NCI-H2081 treated with DMSO at 0.1 percent for 48 hours (cell line): ENCODE data around the gene BNIP5.

Experiments
- DNase-seq: peaks from one replicate; lab custom pipeline; 2025; lab: John Stamatoyannopoulos, UW

Gene BNIP5, protein sequence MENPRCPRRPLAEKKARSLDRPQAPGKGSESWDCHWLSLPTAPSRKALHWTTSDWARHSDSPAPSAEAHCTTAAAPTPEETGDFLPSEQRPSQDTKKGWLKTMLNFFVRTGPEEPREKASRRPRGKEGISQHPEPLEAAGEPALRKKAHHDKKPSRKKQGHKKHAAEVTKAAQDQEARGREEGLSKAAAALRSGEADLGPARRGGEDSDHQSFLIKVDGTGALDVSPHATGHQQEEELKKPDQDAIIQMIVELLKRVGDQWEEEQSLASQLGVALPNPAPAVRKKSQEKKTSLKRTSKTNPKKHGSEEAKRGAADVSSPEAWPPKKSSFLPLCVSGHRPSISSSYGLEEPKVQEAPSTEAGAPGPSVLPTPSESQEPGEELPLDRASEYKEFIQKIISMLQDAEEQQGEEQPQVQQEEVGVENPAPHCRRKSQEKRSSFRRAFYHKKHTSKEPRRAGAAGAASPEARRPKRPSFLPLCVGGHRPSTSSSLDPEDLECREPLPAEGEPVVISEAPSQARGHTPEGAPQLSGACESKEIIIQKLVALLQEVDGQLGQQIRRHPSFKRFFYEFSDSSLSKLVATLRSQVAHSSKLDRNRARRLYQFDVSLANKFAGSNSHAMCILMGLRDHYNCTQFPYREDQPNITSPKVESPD

GRCh38 chr6:36336779-36337241 is at the start of gene BNIP5:
Gene BNIP5 (minus strand): TSS chr6:36336888. CDS start chr6:36330690, 6,198 bp downstream.
- no peak for DNase-seq

DNA sequence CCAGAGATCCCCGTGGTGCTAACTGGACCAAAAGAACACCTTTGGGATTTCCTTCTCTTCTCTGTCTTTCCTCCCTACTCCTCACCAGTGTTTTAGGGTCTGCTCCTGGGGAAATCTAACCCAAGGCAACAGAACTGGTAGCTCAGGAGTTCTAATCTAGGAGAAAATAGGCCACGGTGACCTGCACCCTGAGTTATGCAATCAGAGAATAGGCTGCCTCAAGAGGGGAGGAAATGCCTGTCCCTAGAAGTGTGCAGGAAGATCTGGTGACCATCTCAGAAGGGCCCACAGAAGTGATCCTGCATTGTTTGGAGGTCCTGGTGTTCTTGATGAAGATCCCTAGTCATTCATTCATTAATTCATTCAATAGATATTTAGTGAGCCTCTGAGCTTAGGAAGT is 47.4 kb upstream of the BNIP5 start:
- DNase-seq, result no peak

GRCh38 chr6:36383606-36384005 is 46.9 kb upstream of the BNIP5 start:
- DNase-seq, result no peak

DNA sequence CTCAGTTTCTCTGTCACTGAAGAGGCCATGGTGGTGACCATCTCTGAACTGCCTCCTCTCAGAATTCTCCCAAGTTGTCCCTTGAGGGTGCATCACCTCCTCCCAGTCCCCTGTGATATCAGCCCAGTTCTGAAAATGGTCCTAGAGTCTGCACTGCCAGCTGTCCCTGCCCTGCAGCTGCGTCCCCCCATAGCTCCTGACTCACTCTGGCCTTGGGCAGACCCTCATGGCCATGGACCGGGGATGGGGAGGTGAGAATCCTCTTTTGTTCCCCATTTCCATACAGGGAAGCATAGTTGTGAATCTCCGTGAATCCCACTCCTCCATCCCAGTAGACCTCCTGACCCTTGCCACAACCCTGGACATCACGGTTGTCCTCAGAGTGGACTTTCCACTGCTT is 46.3 kb upstream of the BNIP5 start:
- no peak for DNase-seq

DNA sequence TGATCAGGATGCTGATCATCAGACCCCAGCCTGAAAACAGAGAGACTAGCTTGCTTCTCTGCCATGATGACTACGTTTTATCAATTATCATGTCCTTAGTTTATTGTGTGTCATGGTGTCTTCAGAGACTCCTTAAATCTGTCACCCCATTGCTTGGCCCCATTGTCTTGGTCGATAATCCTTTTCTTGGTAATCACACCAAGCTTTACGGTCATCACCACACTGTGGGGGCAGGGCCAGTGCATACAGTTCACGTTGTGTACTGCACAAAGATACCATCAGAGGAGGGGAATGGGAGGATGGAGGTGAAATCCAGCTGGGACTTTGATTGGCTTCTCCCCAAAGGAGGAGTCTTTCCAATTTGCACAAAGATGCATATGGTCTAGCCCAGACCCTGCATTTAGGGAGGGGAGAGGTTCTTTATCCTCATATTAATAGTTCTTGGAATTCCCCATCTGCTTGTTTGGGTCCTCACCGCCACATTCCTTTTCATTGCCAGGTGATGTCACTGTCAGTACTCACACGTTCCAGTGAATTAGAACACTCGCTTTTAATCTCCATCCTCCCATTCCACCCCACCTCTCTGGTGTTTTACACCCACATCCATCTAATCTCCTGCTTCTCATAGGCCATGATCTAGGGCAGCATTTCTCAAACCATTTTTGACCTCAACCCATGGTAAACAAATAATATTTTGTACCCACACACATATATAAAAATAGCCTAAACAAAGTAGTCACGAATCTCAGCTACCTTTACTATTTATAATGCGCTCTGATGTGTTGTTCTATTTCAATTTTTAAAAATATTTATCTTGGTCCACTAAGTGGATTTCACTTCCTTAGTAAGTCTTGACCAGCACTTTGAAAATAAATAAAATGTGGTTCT is 45.1 kb upstream of the BNIP5 start:
- DNase-seq, result no peak

- DNase-seq, result no peak
Observed at GRCh38 chr6:36380166-36380565, 43.5 kb upstream of the BNIP5 start.

DNA sequence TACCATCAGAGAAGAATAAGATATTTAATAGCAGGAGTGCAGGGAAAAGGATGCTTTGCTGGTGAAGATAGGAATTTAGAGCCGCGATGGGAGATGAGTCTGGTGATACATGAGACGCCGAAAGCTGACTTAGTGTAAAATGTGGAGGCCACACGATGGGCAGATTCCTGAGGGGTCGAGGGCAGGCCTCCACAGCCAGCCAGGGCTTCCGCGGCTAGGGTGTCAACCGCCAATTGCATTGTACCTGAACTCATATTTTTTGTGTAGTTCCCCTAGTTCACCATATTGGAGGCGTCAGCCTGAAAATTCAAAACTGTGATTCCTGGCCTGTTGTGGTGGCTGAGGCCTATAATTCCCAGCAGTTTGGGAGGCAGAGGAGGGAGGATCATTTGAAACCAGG is 42.2 kb upstream of the BNIP5 start:
- no peak for DNase-seq

DNA sequence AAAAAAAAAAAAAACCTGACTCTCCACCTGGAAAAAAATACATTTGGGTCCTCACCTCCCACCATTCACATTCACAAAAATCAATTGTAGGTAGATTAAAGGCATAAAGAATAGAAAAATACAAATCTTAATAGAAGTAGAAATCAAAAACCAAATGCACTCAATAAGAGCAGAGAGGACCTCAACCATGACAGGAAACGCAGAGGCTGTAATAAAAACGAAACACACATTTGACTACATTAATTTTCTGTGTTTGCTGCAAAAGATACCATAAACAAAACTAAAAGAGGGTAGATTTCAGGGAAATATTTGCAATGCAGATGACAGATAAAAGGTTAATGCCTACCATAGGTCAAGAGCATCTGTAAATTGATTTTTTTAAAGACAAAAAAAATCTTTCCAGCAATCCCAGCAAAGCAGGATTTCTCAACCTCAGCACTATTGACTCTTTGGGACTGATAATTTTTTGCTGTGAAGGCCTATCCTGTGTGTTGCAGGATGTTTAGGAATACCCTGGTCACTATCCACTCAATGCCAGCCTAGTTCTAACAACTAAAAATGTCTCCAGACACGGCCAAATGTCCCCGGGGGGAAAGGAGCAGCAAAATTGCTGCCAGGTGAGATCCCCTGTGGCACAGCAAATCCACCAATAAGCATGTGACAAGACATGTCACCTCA is 41.7 kb upstream of the BNIP5 start:
- DNase-seq, result no peak

GRCh38 chr6:36377594-36377993 is 40.9 kb upstream of the BNIP5 start:
- no peak for DNase-seq

- DNase-seq, result no peak
Observed at GRCh38 chr6:36376742-36377141, 40.1 kb upstream of the BNIP5 start.

DNA sequence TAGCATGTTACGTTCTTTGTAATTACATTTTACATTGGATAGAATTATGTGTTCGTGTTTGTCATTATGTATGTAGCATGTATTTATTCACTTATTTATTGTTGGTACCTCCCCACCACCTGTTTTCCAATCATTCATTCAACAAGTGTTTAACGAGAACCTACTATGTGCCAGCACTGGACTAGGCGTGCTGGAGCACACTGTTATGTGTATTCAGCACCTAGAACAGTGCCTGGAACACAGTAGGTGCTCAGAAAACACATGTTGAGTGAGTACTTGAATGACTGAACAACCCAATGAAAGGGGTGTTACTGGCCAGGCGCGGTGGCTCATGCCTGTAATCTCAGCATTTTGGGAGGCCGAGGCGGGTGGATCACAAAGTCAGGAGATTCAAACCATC is 39.5 kb upstream of the BNIP5 start:
- no peak for DNase-seq

- no peak for DNase-seq
Observed at GRCh38 chr6:36375644-36376155, 39.0 kb upstream of the BNIP5 start.

DNA sequence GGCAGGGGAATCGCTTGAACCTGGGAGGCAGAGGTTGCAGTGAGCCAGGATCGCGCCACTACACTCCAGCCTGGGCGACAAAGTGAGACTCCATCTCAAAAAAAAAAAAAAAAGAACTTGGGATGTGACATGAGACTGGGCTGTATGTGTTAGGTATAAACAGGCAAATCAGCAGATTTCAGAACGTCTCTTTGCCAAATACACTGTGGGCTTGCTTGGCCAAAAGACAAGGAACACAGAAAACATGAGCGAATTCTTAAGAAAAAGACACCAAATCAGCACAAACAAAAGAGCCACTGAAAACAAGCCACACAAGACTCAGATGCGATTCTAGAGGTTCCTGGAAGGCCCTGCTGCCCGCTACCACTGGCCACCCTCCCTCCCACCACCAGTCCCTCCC is 38.3 kb upstream of the BNIP5 start:
- DNase-seq, result no peak

GRCh38 chr6:36374194-36374593 is 37.5 kb upstream of the BNIP5 start:
- DNase-seq, result no peak

DNA sequence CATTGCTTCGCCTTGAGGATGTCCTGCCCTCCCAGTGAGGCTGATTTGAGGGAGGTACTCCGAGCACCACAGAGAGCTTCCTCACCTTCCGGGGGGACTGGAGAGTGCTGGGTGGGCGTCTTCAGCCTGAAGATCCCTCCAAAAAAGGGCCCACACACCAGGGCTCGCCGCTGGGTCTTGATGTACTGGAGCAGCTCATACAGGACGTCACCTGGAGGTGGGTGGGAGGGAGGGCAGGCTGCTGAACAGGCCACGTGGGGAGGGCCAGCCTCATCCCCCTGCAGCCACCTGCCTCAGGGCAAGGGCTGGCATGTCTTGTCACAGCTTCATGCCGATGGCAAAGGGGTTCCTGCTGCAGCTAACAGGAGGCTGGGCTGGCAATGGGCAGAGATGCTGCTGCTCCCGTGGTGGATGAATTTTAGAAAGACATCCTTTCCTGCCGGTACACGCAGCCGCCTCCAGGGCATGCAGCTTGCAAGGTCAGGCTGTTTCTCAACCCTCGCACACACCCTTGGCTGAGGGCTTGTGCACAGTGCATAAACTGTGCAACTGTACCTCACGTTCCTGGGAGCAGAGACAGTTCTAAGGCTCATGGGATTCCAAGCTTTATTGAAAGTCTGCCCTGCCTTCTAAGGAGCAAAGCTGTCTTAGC is 36.8 kb upstream of the BNIP5 start:
- no peak for DNase-seq

GRCh38 chr6:36372088-36372487 is 35.4 kb upstream of the BNIP5 start:
- DNase-seq, result no peak

DNA sequence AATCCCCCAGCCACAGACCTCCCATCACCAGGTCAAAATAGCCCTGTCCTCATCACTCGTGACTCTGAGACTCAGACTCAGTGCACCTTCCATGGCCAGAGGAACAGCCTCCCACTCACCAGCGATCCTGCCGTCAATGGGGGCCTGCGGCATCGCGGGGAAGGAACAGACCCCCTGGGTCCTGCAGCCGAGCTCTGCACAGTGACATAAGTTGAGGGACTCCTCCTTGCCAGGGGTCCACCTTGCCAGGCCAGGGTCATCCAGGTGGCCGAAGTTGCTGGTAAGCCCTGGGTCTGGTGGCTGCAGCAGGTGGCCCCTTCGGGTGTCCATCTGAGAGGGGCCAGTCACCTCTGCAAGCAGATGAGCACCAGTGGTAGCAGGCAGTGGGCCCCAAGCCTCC is 34.5 kb upstream of the BNIP5 start:
- no peak for DNase-seq

- DNase-seq, result no peak
Observed at GRCh38 chr6:36370638-36371037, 34.0 kb upstream of the BNIP5 start.

- peak; percentile 19 for DNase-seq
Observed at GRCh38 chr6:36368921-36369865, 32.5 kb upstream of the BNIP5 start.

DNA sequence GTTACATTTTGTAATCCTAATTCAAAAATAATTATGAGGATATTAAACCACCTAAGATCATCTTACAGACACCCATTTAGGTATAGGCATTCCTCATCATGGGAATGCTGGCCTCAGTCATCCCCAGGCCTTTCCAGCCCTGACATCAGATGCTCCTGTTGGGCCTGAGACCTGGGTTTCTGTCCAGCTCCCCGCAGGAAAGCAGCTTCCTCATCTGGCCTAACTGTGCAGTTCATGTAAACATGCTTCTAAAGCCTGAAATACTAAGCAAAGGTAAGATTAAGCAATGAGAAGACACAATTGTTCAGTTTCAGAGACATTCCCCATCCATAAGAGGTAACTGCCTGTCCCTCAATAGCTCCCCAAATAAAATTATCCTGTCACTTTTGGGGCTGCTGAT is 31.7 kb upstream of the BNIP5 start:
- no peak for DNase-seq
